Panc1 (cell line): ENCODE data around the gene IL17RB. TPM values are rescaled to one million over a fixed set of nuclear protein-coding genes. Genes with fewer than 3 reads are reported as not detected.

Experiments
- ATAC-seq: fragments of 200-7000 bp; cut with Tn5 transposase; 2 replicates; pipeline ENCODE4 v1.9.1; 2020; ENCODE audit warnings: mild to moderate bottlenecking, moderate library complexity
- BruUV-seq: library from RNA; stranded (reverse); fragments of 400-500 nt; replicated peaks from 2 replicates; lab custom pipeline; 2021; lab: Mats Ljungman, UMichigan
- CTCF ChIA-PET: fragments of 300-600 bp; sonication (Branson Sonifier 250); formaldehyde crosslinking; loops from one replicate; lab custom pipeline; 2022; ENCODE audit warnings: antibody characterized with exemption; lab: Charles Lee
- POLR2A ChIA-PET: fragments of 300-600 bp; sonication (Branson Sonifier 250); formaldehyde crosslinking; loops from one replicate; lab custom pipeline; 2022; ENCODE audit warnings: antibody characterized with exemption; lab: Charles Lee
- DNase-seq: peaks from one replicate; pipeline ENCODE4 v3.0.0-alpha.2; 2010; ENCODE audit warnings: low read depth, low spot score
- H3K27ac ChIP-seq: 2 replicates; pipeline ENCODE4 v1.5.1; 2011; ENCODE audit warnings: mild to moderate bottlenecking, low read length, inconsistent platforms
- H3K27me3 ChIP-seq: fragments of 200-500 bp; sonication (Bioruptor generic); 2 replicates; pipeline ENCODE4 v1.6.0; 2014; ENCODE audit warnings: low read length, inconsistent platforms; ENCODE audit not compliant: control insufficient read depth, insufficient read depth
- H3K36me3 ChIP-seq: fragments of 200-500 bp; sonication (Bioruptor generic); 2 replicates; pipeline ENCODE4 v1.5.1; 2014; ENCODE audit warnings: inconsistent platforms, mild to moderate bottlenecking, low read length, moderate library complexity; ENCODE audit not compliant: control insufficient read depth, insufficient read depth
- H3K4me1 ChIP-seq: 2 replicates; pipeline ENCODE4 v1.5.1; 2011; ENCODE audit warnings: inconsistent platforms, mild to moderate bottlenecking, low read length, moderate library complexity; ENCODE audit not compliant: control insufficient read depth, insufficient read depth
- H3K4me3 ChIP-seq, 2 experiments: 2 replicates each; pipeline ENCODE4 v1.5.1; 2011 to 2012; ENCODE audit warnings: low read depth in 2 of 2, low read length in 2 of 2, mild to moderate bottlenecking in 2 of 2, inconsistent platforms in 1 of 2, moderate library complexity in 1 of 2
- H3K9me3 ChIP-seq: fragments of 200-500 bp; sonication (Bioruptor generic); 2 replicates; pipeline ENCODE4 v1.5.1; 2014; ENCODE audit warnings: low read depth, mild to moderate bottlenecking, inconsistent platforms, low read length, moderate library complexity; ENCODE audit not compliant: control insufficient read depth, insufficient read depth
- POLR2AphosphoS5 ChIP-seq: IDR thresholded peaks from 2 replicates; pipeline ENCODE4 v1.6.1; 2012; ENCODE audit warnings: mild to moderate bottlenecking, low read depth, low read length, moderate library complexity
- SIN3A ChIP-seq: IDR thresholded peaks from 2 replicates; pipeline ENCODE4 v1.6.1; 2012; ENCODE audit warnings: low read depth, mild to moderate bottlenecking, low read length, moderate library complexity, borderline replicate concordance; ENCODE audit not compliant: insufficient read depth
- TCF7L2 ChIP-seq: IDR thresholded peaks from 2 replicates; pipeline ENCODE4 v1.6.1; 2011; ENCODE audit warnings: mild to moderate bottlenecking, low read depth, low read length, inconsistent platforms
- in situ Hi-C: cut with HindIII; loops from 2 replicates; pipeline ENCODE4 v1.10.0; 2016; ENCODE audit warnings: low sequenced_read_pairs, low pct_unique_long_range_greater_than_20kb
- intact Hi-C: fragments of 100-400 bp; cut with micrococcal nuclease; formaldehyde crosslinking; loops from one replicate; pipeline ENCODE4 v1.10.0; 2022; ENCODE audit not compliant: unreplicated experiment
- total RNA-seq: library from RNA; stranded (reverse); gene quantifications from one replicate; pipeline ENCODE4 v1.2.1, GENCODE V29; 2021; ENCODE audit not compliant: unreplicated experiment
- TF ChIP-seq, protein P1 (sequence below): fragments of 450-650 bp; IDR thresholded peaks from 2 replicates; pipeline ENCODE4 v1.5.1; 2017; ENCODE audit warnings: mild to moderate bottlenecking
- TF ChIP-seq, protein P2 (sequence below), 2 experiments: IDR thresholded peaks; 2 replicates each; pipeline ENCODE4 v1.6.1; 2011 to 2012; ENCODE audit warnings: low read depth in 2 of 2, control low read depth in 1 of 2, low read length in 1 of 2, mild to moderate bottlenecking in 1 of 2, moderate library complexity in 1 of 2; ENCODE audit not compliant: insufficient read depth in 1 of 2

Gene IL17RB
- total RNA-seq, 1 experiment from 2014 or later, result 15.9 TPM

DNA sequence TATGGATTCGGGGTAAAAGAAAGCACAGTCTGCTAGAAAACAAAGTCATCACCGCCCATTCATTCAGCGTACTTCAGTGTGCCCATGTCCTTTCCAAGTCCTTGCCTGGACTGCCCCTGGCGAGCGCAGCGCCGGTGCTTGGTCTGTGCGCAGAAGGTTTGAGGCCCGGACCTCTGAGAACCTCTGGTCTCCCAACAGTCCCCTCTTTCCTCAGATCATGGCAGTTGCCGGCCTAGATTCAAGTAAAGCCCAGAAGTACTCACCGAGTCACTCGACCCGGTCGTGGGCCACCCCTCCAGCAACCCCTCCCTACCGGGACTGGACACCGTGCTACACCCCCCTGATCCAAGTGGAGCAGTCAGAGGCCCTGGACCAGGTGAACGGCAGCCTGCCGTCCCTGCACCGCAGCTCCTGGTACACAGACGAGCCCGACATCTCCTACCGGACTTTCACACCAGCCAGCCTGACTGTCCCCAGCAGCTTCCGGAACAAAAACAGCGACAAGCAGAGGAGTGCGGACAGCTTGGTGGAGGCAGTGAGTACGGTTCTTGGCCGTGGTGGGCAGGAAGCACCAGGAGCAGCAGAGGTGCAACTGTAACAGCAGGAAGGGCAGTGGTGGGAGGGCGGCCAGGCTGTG, 36.5 kb upstream of the IL17RB start:
- intact Hi-C loops, result no loop called here
- H3K9me3 ChIP-seq, result no peaks in the 10 kb centered on the region
- no peaks in the 10 kb centered on the region for H3K27me3 ChIP-seq
- in situ Hi-C loops, result no loop called here
- DNase-seq, result no peak
- ATAC-seq, result no peak
- TF ChIP-seq, protein P1, sequence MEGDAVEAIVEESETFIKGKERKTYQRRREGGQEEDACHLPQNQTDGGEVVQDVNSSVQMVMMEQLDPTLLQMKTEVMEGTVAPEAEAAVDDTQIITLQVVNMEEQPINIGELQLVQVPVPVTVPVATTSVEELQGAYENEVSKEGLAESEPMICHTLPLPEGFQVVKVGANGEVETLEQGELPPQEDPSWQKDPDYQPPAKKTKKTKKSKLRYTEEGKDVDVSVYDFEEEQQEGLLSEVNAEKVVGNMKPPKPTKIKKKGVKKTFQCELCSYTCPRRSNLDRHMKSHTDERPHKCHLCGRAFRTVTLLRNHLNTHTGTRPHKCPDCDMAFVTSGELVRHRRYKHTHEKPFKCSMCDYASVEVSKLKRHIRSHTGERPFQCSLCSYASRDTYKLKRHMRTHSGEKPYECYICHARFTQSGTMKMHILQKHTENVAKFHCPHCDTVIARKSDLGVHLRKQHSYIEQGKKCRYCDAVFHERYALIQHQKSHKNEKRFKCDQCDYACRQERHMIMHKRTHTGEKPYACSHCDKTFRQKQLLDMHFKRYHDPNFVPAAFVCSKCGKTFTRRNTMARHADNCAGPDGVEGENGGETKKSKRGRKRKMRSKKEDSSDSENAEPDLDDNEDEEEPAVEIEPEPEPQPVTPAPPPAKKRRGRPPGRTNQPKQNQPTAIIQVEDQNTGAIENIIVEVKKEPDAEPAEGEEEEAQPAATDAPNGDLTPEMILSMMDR, result no peak
- no peak for TF ChIP-seq POLR2AphosphoS5
- TF ChIP-seq, protein P2, sequence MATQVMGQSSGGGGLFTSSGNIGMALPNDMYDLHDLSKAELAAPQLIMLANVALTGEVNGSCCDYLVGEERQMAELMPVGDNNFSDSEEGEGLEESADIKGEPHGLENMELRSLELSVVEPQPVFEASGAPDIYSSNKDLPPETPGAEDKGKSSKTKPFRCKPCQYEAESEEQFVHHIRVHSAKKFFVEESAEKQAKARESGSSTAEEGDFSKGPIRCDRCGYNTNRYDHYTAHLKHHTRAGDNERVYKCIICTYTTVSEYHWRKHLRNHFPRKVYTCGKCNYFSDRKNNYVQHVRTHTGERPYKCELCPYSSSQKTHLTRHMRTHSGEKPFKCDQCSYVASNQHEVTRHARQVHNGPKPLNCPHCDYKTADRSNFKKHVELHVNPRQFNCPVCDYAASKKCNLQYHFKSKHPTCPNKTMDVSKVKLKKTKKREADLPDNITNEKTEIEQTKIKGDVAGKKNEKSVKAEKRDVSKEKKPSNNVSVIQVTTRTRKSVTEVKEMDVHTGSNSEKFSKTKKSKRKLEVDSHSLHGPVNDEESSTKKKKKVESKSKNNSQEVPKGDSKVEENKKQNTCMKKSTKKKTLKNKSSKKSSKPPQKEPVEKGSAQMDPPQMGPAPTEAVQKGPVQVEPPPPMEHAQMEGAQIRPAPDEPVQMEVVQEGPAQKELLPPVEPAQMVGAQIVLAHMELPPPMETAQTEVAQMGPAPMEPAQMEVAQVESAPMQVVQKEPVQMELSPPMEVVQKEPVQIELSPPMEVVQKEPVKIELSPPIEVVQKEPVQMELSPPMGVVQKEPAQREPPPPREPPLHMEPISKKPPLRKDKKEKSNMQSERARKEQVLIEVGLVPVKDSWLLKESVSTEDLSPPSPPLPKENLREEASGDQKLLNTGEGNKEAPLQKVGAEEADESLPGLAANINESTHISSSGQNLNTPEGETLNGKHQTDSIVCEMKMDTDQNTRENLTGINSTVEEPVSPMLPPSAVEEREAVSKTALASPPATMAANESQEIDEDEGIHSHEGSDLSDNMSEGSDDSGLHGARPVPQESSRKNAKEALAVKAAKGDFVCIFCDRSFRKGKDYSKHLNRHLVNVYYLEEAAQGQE (IDR thresholded peaks at IDR 0.05; ENCODE audit: insufficient read depth in 1 of 2, low read depth in 2 of 2, low read length in 1 of 2), result no peak
- TF ChIP-seq SIN3A, result no peak
- no peak for TF ChIP-seq TCF7L2
- POLR2A ChIA-PET, result no interaction called here
- H3K4me3 ChIP-seq, result no peak overlapping the region
- H3K4me1 ChIP-seq, result peaks cover 4% of the 10 kb centered on the region
- H3K27ac ChIP-seq, result no peak overlapping the region
- BruUV-seq, result no TSS peak
- CTCF ChIA-PET, result no interaction called here
- no peaks in the 10 kb centered on the region for H3K36me3 ChIP-seq

DNA sequence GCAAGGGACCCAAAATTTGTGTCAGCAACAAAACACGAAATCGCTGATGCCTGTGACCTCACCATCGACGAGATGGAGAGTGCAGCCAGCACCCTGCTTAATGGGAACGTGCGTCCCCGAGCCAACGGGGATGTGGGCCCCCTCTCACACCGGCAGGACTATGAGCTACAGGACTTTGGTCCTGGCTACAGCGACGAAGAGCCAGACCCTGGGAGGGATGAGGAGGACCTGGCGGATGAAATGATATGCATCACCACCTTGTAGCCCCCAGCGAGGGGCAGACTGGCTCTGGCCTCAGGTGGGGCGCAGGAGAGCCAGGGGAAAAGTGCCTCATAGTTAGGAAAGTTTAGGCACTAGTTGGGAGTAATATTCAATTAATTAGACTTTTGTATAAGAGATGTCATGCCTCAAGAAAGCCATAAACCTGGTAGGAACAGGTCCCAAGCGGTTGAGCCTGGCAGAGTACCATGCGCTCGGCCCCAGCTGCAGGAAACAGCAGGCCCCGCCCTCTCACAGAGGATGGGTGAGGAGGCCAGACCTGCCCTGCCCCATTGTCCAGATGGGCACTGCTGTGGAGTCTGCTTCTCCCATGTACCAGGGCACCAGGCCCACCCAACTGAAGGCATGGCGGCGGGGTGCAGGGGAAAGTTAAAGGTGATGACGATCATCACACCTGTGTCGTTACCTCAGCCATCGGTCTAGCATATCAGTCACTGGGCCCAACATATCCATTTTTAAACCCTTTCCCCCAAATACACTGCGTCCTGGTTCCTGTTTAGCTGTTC, 35.0 kb upstream of the IL17RB start:
- DNase-seq (no peak), ATAC-seq (no peak)
- TF ChIP-seq, protein P1, result no peak
- TF ChIP-seq TCF7L2 (no peak), SIN3A (no peak), POLR2AphosphoS5 (no peak)
- TF ChIP-seq, protein P2 (IDR thresholded peaks at IDR 0.05; ENCODE audit: insufficient read depth in 1 of 2, low read depth in 2 of 2, low read length in 1 of 2), result no peak
- ChIA-PET POLR2A (no interaction called here), CTCF (interaction anchor here (0.6 kb wide), 1 partner anchor 436 kb away, joined by 6 read pairs; no protein-coding TSS in a partner anchor)
- Histone ChIP-seq H3K4me1 (no peaks in the 10 kb centered on the region), H3K4me3 (no peak overlapping the region), H3K36me3 (no peaks in the 10 kb centered on the region), H3K27me3 (no peaks in the 10 kb centered on the region), H3K27ac (no peak overlapping the region), H3K9me3 (no peaks in the 10 kb centered on the region)
- intact Hi-C loops (no loop called here), in situ Hi-C loops (no loop called here)
- no TSS peak for BruUV-seq
